H9 (cell line): ENCODE data around the gene SNORC. TPM values are rescaled to one million over a fixed set of nuclear protein-coding genes. Genes with fewer than 3 reads are reported as not detected.

Experiments used
- DNase-seq: peaks from one replicate; pipeline ENCODE4 v3.0.0-alpha.2; 2017
- H2AFZ ChIP-seq: one replicate; pipeline ENCODE4 v1.6.1; 2013; ENCODE audit warnings: mild to moderate bottlenecking, low read length, control low read depth, moderate library complexity
- H2AK5ac ChIP-seq: 2 replicates; pipeline ENCODE4 v1.6.1; 2013; ENCODE audit warnings: low read length, control low read depth, mixed read lengths; ENCODE audit not compliant: insufficient read length
- H2BK120ac ChIP-seq: one replicate; pipeline ENCODE4 v1.6.1; 2013; ENCODE audit warnings: low read depth, mild to moderate bottlenecking, low read length, control low read depth, inconsistent platforms; ENCODE audit not compliant: poor library complexity, severe bottlenecking
- H2BK12ac ChIP-seq: 2 replicates; pipeline ENCODE4 v1.6.1; 2013; ENCODE audit warnings: low read length, control low read depth, mixed read lengths, low read depth; ENCODE audit not compliant: insufficient read length
- H2BK15ac ChIP-seq: 2 replicates; pipeline ENCODE4 v1.6.1; 2013; ENCODE audit warnings: low read depth, low read length, control low read depth
- H2BK20ac ChIP-seq: one replicate; pipeline ENCODE4 v1.6.1; 2013; ENCODE audit warnings: low read depth, mild to moderate bottlenecking, low read length, control low read depth, inconsistent platforms; ENCODE audit not compliant: poor library complexity, severe bottlenecking
- H2BK5ac ChIP-seq: 2 replicates; pipeline ENCODE4 v1.6.1; 2013; ENCODE audit warnings: low read length, control low read depth, mixed read lengths; ENCODE audit not compliant: insufficient read length
- H3K14ac ChIP-seq: 2 replicates; pipeline ENCODE4 v1.6.1; 2013; ENCODE audit warnings: low read length, control low read depth; ENCODE audit not compliant: insufficient read depth
- H3K18ac ChIP-seq: 2 replicates; pipeline ENCODE4 v1.6.1; 2013; ENCODE audit warnings: low read depth, mild to moderate bottlenecking, mixed read lengths, low read length, control low read depth; ENCODE audit not compliant: insufficient read length
- H3K23ac ChIP-seq: 2 replicates; pipeline ENCODE4 v1.6.1; 2013; ENCODE audit warnings: low read length, control low read depth, mixed read lengths, low read depth; ENCODE audit not compliant: insufficient read length
- H3K23me2 ChIP-seq: 2 replicates; pipeline ENCODE4 v1.6.1; 2013; ENCODE audit warnings: low read depth, mild to moderate bottlenecking, mixed read lengths, low read length, control low read depth; ENCODE audit not compliant: insufficient read length, poor library complexity, severe bottlenecking
- H3K27ac ChIP-seq: 2 replicates; pipeline ENCODE4 v1.5.1; 2013; ENCODE audit warnings: low read length, control low read depth, mixed read lengths, low read depth; ENCODE audit not compliant: insufficient read length
- H3K27me3 ChIP-seq: 2 replicates; pipeline ENCODE4 v1.6.1; 2013; ENCODE audit warnings: low read length, control low read depth, inconsistent platforms; ENCODE audit not compliant: insufficient read depth
- H3K4ac ChIP-seq: 2 replicates; pipeline ENCODE4 v1.6.1; 2013; ENCODE audit warnings: low read depth, mild to moderate bottlenecking, control low read depth, inconsistent platforms, low read length, moderate library complexity
- H3K4me1 ChIP-seq: 2 replicates; pipeline ENCODE4 v1.6.1; 2013; ENCODE audit warnings: low read length, control low read depth, inconsistent platforms; ENCODE audit not compliant: insufficient read depth
- H3K4me2 ChIP-seq: 2 replicates; pipeline ENCODE4 v1.6.1; 2013; ENCODE audit warnings: low read length, control low read depth, mixed read lengths; ENCODE audit not compliant: insufficient read length, insufficient read depth
- H3K56ac ChIP-seq: 2 replicates; pipeline ENCODE4 v1.6.1; 2013; ENCODE audit warnings: low read depth, mild to moderate bottlenecking, mixed read lengths, low read length, control low read depth; ENCODE audit not compliant: insufficient read length
- H3K79me1 ChIP-seq: 2 replicates; pipeline ENCODE4 v1.6.1; 2013; ENCODE audit warnings: low read depth, mild to moderate bottlenecking, moderate library complexity, low read length, control low read depth, inconsistent platforms; ENCODE audit not compliant: insufficient read depth, poor library complexity, severe bottlenecking
- H3K79me2 ChIP-seq: 2 replicates; pipeline ENCODE4 v1.6.1; 2013; ENCODE audit warnings: low read length, control low read depth, inconsistent platforms; ENCODE audit not compliant: insufficient read depth
- H3K9ac ChIP-seq: 2 replicates; pipeline ENCODE4 v1.6.1; 2013; ENCODE audit warnings: low read length, control low read depth, mixed read lengths; ENCODE audit not compliant: insufficient read length; ENCODE audit errors: extremely low read depth
- H3K9me3 ChIP-seq: one replicate; pipeline ENCODE4 v1.6.1; 2013; ENCODE audit warnings: low read depth, low read length, inconsistent platforms; ENCODE audit not compliant: control insufficient read depth
- H3T11ph ChIP-seq: one replicate; pipeline ENCODE4 v1.6.1; 2013; ENCODE audit warnings: mild to moderate bottlenecking, low read length, control low read depth, inconsistent platforms
- H4K20me1 ChIP-seq: one replicate; pipeline ENCODE4 v1.6.1; 2013; ENCODE audit not compliant: control insufficient read depth, insufficient read length, insufficient read depth
- H4K5ac ChIP-seq: 2 replicates; pipeline ENCODE4 v1.6.1; 2013; ENCODE audit warnings: low read depth, mild to moderate bottlenecking, mixed read lengths, low read length, control low read depth; ENCODE audit not compliant: insufficient read length
- H4K8ac ChIP-seq: replicated peaks from 2 replicates; pipeline ENCODE4 v1.6.1; 2013; ENCODE audit warnings: low read length, control low read depth, mixed read lengths, low read depth; ENCODE audit not compliant: insufficient read length
- H4K91ac ChIP-seq: 2 replicates; pipeline ENCODE4 v1.6.1; 2013; ENCODE audit warnings: low read depth, mild to moderate bottlenecking, moderate library complexity, mixed read lengths, low read length, control low read depth; ENCODE audit not compliant: insufficient read length
- H3K27ac Mint-ChIP-seq, 3 experiments: 2 replicates in 2 of 3; 3 replicates in 1 of 3; pipeline ENCODE4 v1.8.0; 2020 to 2021; ENCODE audit warnings: mixed read lengths in 3 of 3, mild to moderate bottlenecking in 1 of 3, moderate library complexity in 1 of 3
- H3K27me3 Mint-ChIP-seq: 2 replicates; pipeline ENCODE4 v1.8.0; 2021; ENCODE audit warnings: low read depth, mild to moderate bottlenecking, moderate library complexity, mixed read lengths
- H3K36me3 Mint-ChIP-seq, 3 experiments: 2 replicates in 2 of 3; 3 replicates in 1 of 3; pipeline ENCODE4 v1.8.0; 2020 to 2021; ENCODE audit warnings: low read depth in 3 of 3, mixed read lengths in 3 of 3; ENCODE audit not compliant: insufficient read depth in 1 of 3
- H3K4me1 Mint-ChIP-seq, 2 experiments: 2 replicates each; pipeline ENCODE4 v1.8.0; 2020; ENCODE audit warnings: mixed read lengths in 2 of 2
- H3K4me3 Mint-ChIP-seq, 2 experiments: 2 replicates in 1 of 2; 3 replicates in 1 of 2; pipeline ENCODE4 v1.8.0; 2020 to 2021; ENCODE audit warnings: mild to moderate bottlenecking in 2 of 2, mixed read lengths in 2 of 2, moderate library complexity in 1 of 2
- H3K9me3 Mint-ChIP-seq, 2 experiments: 2 replicates in 1 of 2; 3 replicates in 1 of 2; pipeline ENCODE4 v1.8.0; 2020; ENCODE audit warnings: mild to moderate bottlenecking in 2 of 2, mixed read lengths in 2 of 2, moderate library complexity in 1 of 2
- WGBS: extraction: QIAGEN DNeasy Blood & Tissue Kit; methylation state at CpG from one replicate; pipeline ENCODE4 v1.1.7; 2013; ENCODE audit warnings: missing lambda C conversion rate, low lambda C conversion rate, mixed read lengths; ENCODE audit not compliant: insufficient read length; ENCODE audit errors: extremely low coverage; 5-methylcytosine and 5-hydroxymethylcytosine counted together
- total RNA-seq: library from RNA; stranded (reverse); gene quantifications from 2 replicates; pipeline ENCODE4 v1.2.1, GENCODE V29; 2021
- TF ChIP-seq, protein P1 (sequence below): fragments of 200-600 bp; sonication (generic); conservative IDR thresholded peaks from 3 replicates; pipeline ENCODE4 v1.8.0; 2021; ENCODE audit warnings: antibody characterized with exemption, mild to moderate bottlenecking

The SNORC gene
- total RNA-seq, 1 experiment from 2014 or later: 1.1 TPM

DNA sequence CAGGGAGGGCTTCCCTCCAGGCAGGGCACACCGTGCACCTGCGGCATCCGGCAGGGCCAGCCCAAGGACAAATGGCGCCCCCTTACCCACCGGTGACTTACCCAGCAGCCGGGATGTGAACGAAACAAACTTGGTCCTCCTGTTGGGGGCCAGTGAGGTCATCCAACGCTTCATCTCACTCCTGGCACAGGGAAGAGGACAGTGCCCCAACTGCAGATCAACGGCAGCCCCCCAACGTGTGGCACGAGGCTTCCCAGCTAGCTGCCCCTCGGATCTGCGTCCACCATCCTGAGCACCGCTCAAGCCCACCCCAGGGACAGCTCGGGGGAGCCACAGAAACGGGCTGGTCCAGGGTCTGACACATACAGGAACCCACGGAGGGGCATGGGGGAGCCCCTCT lies 12.0 kb downstream of the SNORC start:
- Mint-ChIP-seq H3K27me3 (peaks cover 20% of the 10 kb centered on the region), H3K27ac (no peak overlapping the region; a peak in 1 of 7 replicates)
- TF ChIP-seq, protein P1, sequence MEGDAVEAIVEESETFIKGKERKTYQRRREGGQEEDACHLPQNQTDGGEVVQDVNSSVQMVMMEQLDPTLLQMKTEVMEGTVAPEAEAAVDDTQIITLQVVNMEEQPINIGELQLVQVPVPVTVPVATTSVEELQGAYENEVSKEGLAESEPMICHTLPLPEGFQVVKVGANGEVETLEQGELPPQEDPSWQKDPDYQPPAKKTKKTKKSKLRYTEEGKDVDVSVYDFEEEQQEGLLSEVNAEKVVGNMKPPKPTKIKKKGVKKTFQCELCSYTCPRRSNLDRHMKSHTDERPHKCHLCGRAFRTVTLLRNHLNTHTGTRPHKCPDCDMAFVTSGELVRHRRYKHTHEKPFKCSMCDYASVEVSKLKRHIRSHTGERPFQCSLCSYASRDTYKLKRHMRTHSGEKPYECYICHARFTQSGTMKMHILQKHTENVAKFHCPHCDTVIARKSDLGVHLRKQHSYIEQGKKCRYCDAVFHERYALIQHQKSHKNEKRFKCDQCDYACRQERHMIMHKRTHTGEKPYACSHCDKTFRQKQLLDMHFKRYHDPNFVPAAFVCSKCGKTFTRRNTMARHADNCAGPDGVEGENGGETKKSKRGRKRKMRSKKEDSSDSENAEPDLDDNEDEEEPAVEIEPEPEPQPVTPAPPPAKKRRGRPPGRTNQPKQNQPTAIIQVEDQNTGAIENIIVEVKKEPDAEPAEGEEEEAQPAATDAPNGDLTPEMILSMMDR: no peak

More for the DNA sequence above, 12.0 kb downstream of the SNORC start:
- no peak overlapping the region for H4K91ac ChIP-seq
- no peaks in the 10 kb centered on the region for H3K79me1 ChIP-seq
- no peaks in the 10 kb centered on the region for H3K23me2 ChIP-seq
- no peaks in the 10 kb centered on the region for H3K4me1 ChIP-seq
- peaks cover 7% of the 10 kb centered on the region; the same call in 1 of the 2 replicates for H3K27me3 ChIP-seq
- no CpG with 5 or more reads among the region's 17 CpGs for WGBS
- H3K36me3 Mint-ChIP-seq: no peaks in the 10 kb centered on the region; a peak in 2 of 7 replicates
- no peak overlapping the region for H4K5ac ChIP-seq
- H4K8ac ChIP-seq: no peak overlapping the region
- no peak overlapping the region for H3T11ph ChIP-seq
- no peak overlapping the region for H3K14ac ChIP-seq
- H3K56ac ChIP-seq: no peak overlapping the region
- no peaks in the 10 kb centered on the region for H3K9me3 Mint-ChIP-seq
- H3K4me2 ChIP-seq: no peak overlapping the region
- H3K9ac ChIP-seq: no peak overlapping the region
- no peaks in the 10 kb centered on the region for H3K4me1 Mint-ChIP-seq
- H3K4ac ChIP-seq: no peak overlapping the region
- no peak overlapping the region for H3K18ac ChIP-seq
- H2BK12ac ChIP-seq: no peak overlapping the region
- no peak overlapping the region for H2BK5ac ChIP-seq
- H2BK20ac ChIP-seq: no peak overlapping the region
- no peak for DNase-seq
- H3K9me3 ChIP-seq: no peaks in the 10 kb centered on the region
- H2AFZ ChIP-seq: no peak overlapping the region
- H3K4me3 Mint-ChIP-seq: no peak overlapping the region
- no peak overlapping the region for H3K27ac ChIP-seq
- H2BK120ac ChIP-seq: no peak overlapping the region
- H3K23ac ChIP-seq: no peak overlapping the region
- no peaks in the 10 kb centered on the region for H4K20me1 ChIP-seq
- no peak overlapping the region for H2BK15ac ChIP-seq
- H2AK5ac ChIP-seq: no peak overlapping the region
- no peaks in the 10 kb centered on the region for H3K79me2 ChIP-seq
